Glutamatergic neuron (in vitro differentiated cells): ENCODE results near the gene MGRN1. TPM values are rescaled to one million over a fixed set of nuclear protein-coding genes. Genes with fewer than 3 reads are reported as not detected.

Experiments
- DNase-seq: peaks from one replicate; pipeline ENCODE4 v3.0.0; 2022
- H3K27ac Mint-ChIP-seq: one replicate; pipeline ENCODE4 v1.8.0; 2020; ENCODE audit warnings: mild to moderate bottlenecking, mixed read lengths, inconsistent platforms; ENCODE audit not compliant: unreplicated experiment
- H3K27me3 Mint-ChIP-seq: one replicate; pipeline ENCODE4 v1.8.0; 2020; ENCODE audit warnings: mild to moderate bottlenecking, moderate library complexity, mixed read lengths, inconsistent platforms; ENCODE audit not compliant: unreplicated experiment
- H3K36me3 Mint-ChIP-seq: one replicate; pipeline ENCODE4 v1.8.0; 2020; ENCODE audit warnings: mild to moderate bottlenecking, mixed read lengths, inconsistent platforms; ENCODE audit not compliant: unreplicated experiment
- H3K4me1 Mint-ChIP-seq: one replicate; pipeline ENCODE4 v1.8.0; 2020; ENCODE audit warnings: mild to moderate bottlenecking, low read depth, mixed read lengths, inconsistent platforms; ENCODE audit not compliant: unreplicated experiment
- H3K4me3 Mint-ChIP-seq: one replicate; pipeline ENCODE4 v1.8.0; 2020; ENCODE audit warnings: mild to moderate bottlenecking, mixed read lengths, inconsistent platforms; ENCODE audit not compliant: unreplicated experiment
- H3K9me3 Mint-ChIP-seq: one replicate; pipeline ENCODE4 v1.8.0; 2020; ENCODE audit warnings: mild to moderate bottlenecking, moderate library complexity, mixed read lengths, inconsistent platforms; ENCODE audit not compliant: unreplicated experiment
- CTCF ChIP-seq: fragments of 200-600 bp; sonication (generic); IDR thresholded peaks from one replicate; pipeline ENCODE4 v1.5.0; 2021; ENCODE audit not compliant: partially characterized antibody, unreplicated experiment
- total RNA-seq: library from RNA; stranded (reverse); fragmentation: NEBNext Ultra II Directional; extraction: Animal tissue kit (Norgen Biotek cat#: 25700); gene quantifications from one replicate; pipeline ENCODE4 v1.2.1, GENCODE V29; 2021; ENCODE audit not compliant: unreplicated experiment

MGRN1 gene
- total RNA-seq, 1 donor from 2014 or later = 150 TPM

GRCh38 chr16:4615384-4616046, 9.1 kb upstream of the MGRN1 start:
- peaks cover 8% of the 10 kb centered on the region for H3K4me1 Mint-ChIP-seq
- H3K36me3 Mint-ChIP-seq = no peaks in the 10 kb centered on the region
- no peak for TF ChIP-seq CTCF
- no peak for DNase-seq
- H3K9me3 Mint-ChIP-seq = peaks cover 5% of the 10 kb centered on the region
- H3K27ac Mint-ChIP-seq = peak overlapping the region; percentile 92
- H3K4me3 Mint-ChIP-seq = peak overlapping the region; percentile 80
- peaks cover 10% of the 10 kb centered on the region for H3K27me3 Mint-ChIP-seq

GRCh38 chr16:4616047-4616811, 8.4 kb upstream of the MGRN1 start:
- H3K27ac Mint-ChIP-seq = peak overlapping the region; percentile 98
- H3K36me3 Mint-ChIP-seq = no peaks in the 10 kb centered on the region
- peaks cover 8% of the 10 kb centered on the region for H3K4me1 Mint-ChIP-seq
- H3K27me3 Mint-ChIP-seq = peaks cover 10% of the 10 kb centered on the region
- peak; percentile 98 for DNase-seq
- peaks cover 6% of the 10 kb centered on the region for H3K9me3 Mint-ChIP-seq
- TF ChIP-seq CTCF = no peak
- peak overlapping the region; percentile 93 for H3K4me3 Mint-ChIP-seq

- no peak for TF ChIP-seq CTCF
- DNase-seq = no peak
- Mint-ChIP-seq H3K36me3 (no peaks in the 10 kb centered on the region), H3K4me1 (peaks cover 5% of the 10 kb centered on the region), H3K27me3 (peaks cover 8% of the 10 kb centered on the region), H3K27ac (peak overlapping the region; percentile 98), H3K9me3 (peaks cover 6% of the 10 kb centered on the region), H3K4me3 (peak overlapping the region; percentile 49)
These were observed 6.7 kb upstream of the MGRN1 start for GRCh38 chr16:4617880-4618279.

- no peak for TF ChIP-seq CTCF
- DNase-seq = no peak
- Mint-ChIP-seq H3K9me3 (peaks cover 8% of the 10 kb centered on the region), H3K4me3 (no peak overlapping the region), H3K4me1 (peaks cover 5% of the 10 kb centered on the region), H3K36me3 (no peaks in the 10 kb centered on the region), H3K27ac (no peak overlapping the region), H3K27me3 (peaks cover 9% of the 10 kb centered on the region)
These were observed 5.8 kb upstream of the MGRN1 start for GRCh38 chr16:4618645-4619418.
